CD14-positive monocyte (primary cell): Measurements from ENCODE around the gene GKAP1. TPM values are rescaled to one million over a fixed set of nuclear protein-coding genes. Genes with fewer than 3 reads are reported as not detected.
"Not testable (repeated sequence)": the region's sequence is repeated elsewhere in the genome, so short reads cannot be mapped to it uniquely, and the experiment has no call there.

Experiments used
- DNase-seq, 3 donors: peaks; one replicate each; pipeline ENCODE4 v3.0.0-alpha.2; 2011 to 2022
- H2AFZ ChIP-seq: 2 replicates; pipeline ENCODE4 v1.6.0; 2012; ENCODE audit warnings: mild to moderate bottlenecking, low read depth, low read length, inconsistent platforms; ENCODE audit not compliant: insufficient read depth, poor library complexity, severe bottlenecking
- H3K27ac ChIP-seq, 2 donors: 1 replicate in 1 of 2; 2 replicates in 1 of 2; pipeline ENCODE4 v1.5.1; 2012 to 2013; ENCODE audit warnings: low read length in 2 of 2, control low read depth in 1 of 2, inconsistent platforms in 1 of 2, low read depth in 1 of 2, mild to moderate bottlenecking in 1 of 2
- H3K27me3 ChIP-seq, 2 donors: one replicate each; pipeline versions ENCODE4 v1.6.0 to v1.6.1; 2011 to 2013; ENCODE audit warnings: low read length in 2 of 2; ENCODE audit not compliant: control insufficient read depth in 2 of 2, insufficient read depth in 2 of 2
- H3K36me3 ChIP-seq, 2 donors: replicated peaks in 1 of 2; 1 replicate in 1 of 2; 2 replicates in 1 of 2; pipeline versions ENCODE4 v1.5.1 to v1.6.1; 2012 to 2013; ENCODE audit warnings: low read length in 2 of 2, control low read depth in 1 of 2, inconsistent platforms in 1 of 2, mild to moderate bottlenecking in 1 of 2; ENCODE audit not compliant: insufficient read depth in 2 of 2, control insufficient read depth in 1 of 2
- H3K4me1 ChIP-seq, 2 donors: 1 replicate in 1 of 2; 2 replicates in 1 of 2; pipeline versions ENCODE4 v1.5.1 to v1.6.1; 2012 to 2013; ENCODE audit warnings: low read length in 2 of 2, control low read depth in 1 of 2, inconsistent platforms in 1 of 2, mild to moderate bottlenecking in 1 of 2, moderate library complexity in 1 of 2; ENCODE audit not compliant: insufficient read depth in 2 of 2, control insufficient read depth in 1 of 2
- H3K4me2 ChIP-seq: replicated peaks from 2 replicates; pipeline ENCODE3; 2012; ENCODE audit warnings: low read length, moderate library complexity, mild to moderate bottlenecking; ENCODE audit not compliant: poor library complexity, severe bottlenecking; ENCODE audit errors: extremely low read depth
- H3K4me3 ChIP-seq, 3 experiments: fragments of 200-600 bp in 1 of 3; sonication (generic) in 1 of 3; replicated peaks in 1 of 3; 1 replicate in 2 of 3; 2 replicates in 1 of 3; pipeline ENCODE4 v1.5.1; 2011 to 2013; ENCODE audit warnings: low read length in 3 of 3, mild to moderate bottlenecking in 3 of 3, control low read depth in 2 of 3, low read depth in 2 of 3, inconsistent platforms in 1 of 3, moderate library complexity in 1 of 3
- H3K79me2 ChIP-seq: 2 replicates; pipeline ENCODE4 v1.6.0; 2012; ENCODE audit warnings: mild to moderate bottlenecking, control low read depth, inconsistent platforms, low read length, moderate library complexity; ENCODE audit not compliant: insufficient read depth
- H3K9ac ChIP-seq: 2 replicates; pipeline ENCODE4 v1.6.0; 2017; ENCODE audit warnings: low read length, mild to moderate bottlenecking; ENCODE audit not compliant: insufficient read depth, poor library complexity, severe bottlenecking
- H3K9me3 ChIP-seq, 2 donors: replicated peaks in 1 of 2; 1 replicate in 1 of 2; 2 replicates in 1 of 2; pipeline versions ENCODE4 v1.5.1 to v1.6.1; 2012 to 2013; ENCODE audit warnings: low read length in 2 of 2, control low read depth in 1 of 2; ENCODE audit not compliant: control insufficient read depth in 1 of 2, insufficient read depth in 1 of 2
- H4K20me1 ChIP-seq: 2 replicates; pipeline ENCODE4 v1.6.0; 2012; ENCODE audit warnings: mild to moderate bottlenecking, low read length, control low read depth, moderate library complexity; ENCODE audit not compliant: insufficient read depth
- H3K27ac Mint-ChIP-seq, 7 donors: one replicate each; pipeline ENCODE4 v1.8.0; 2020; ENCODE audit warnings: mild to moderate bottlenecking in 7 of 7, mixed read lengths in 7 of 7, moderate library complexity in 6 of 7, inconsistent platforms in 2 of 7
- H3K27me3 Mint-ChIP-seq, 3 donors: one replicate each; pipeline ENCODE4 v1.8.0; 2021 to 2022; ENCODE audit warnings: low read depth in 3 of 3, mild to moderate bottlenecking in 3 of 3, mixed read lengths in 3 of 3, moderate library complexity in 3 of 3, inconsistent platforms in 1 of 3
- H3K36me3 Mint-ChIP-seq, 2 donors: one replicate each; pipeline ENCODE4 v1.8.0; 2020; ENCODE audit warnings: mixed read lengths in 2 of 2, inconsistent platforms in 1 of 2, mild to moderate bottlenecking in 1 of 2
- H3K4me1 Mint-ChIP-seq: one replicate; pipeline ENCODE4 v1.8.0; 2020; ENCODE audit warnings: mild to moderate bottlenecking, mixed read lengths
- H3K4me3 Mint-ChIP-seq, 2 donors: one replicate each; pipeline ENCODE4 v1.8.0; 2020; ENCODE audit warnings: mild to moderate bottlenecking in 2 of 2, mixed read lengths in 2 of 2, moderate library complexity in 1 of 2
- H3K9me3 Mint-ChIP-seq, 7 donors: one replicate each; pipeline ENCODE4 v1.8.0; 2020 to 2022; ENCODE audit warnings: mixed read lengths in 7 of 7, mild to moderate bottlenecking in 6 of 7, moderate library complexity in 6 of 7, inconsistent platforms in 2 of 7
- WGBS: methylation state at CpG from one replicate; pipeline ENCODE4 v1.1.5; 2013; ENCODE audit warnings: missing lambda C conversion rate; ENCODE audit not compliant: insufficient coverage; 5-methylcytosine and 5-hydroxymethylcytosine counted together
- intact Hi-C, 2 donors: fragments of 100-400 bp; cut with micrococcal nuclease; formaldehyde crosslinking; loops; one replicate each; pipeline versions ENCODE4 v1.15.0 to v1.15.1; 2023
- polyA plus RNA-seq, 3 donors: library from polyadenylated mRNA; depleted of rRNA in 1 of 3; unstranded in 2 of 3; stranded (reverse) in 1 of 3; fragments of 300-500 nt in 2 of 3; fragments of >200 nt in 1 of 3; fragmentation: Illumina TruSeq in 2 of 3; gene quantifications; 1 replicate in 2 of 3; 2 replicates in 1 of 3; pipeline ENCODE4 v1.2.3, GENCODE V29; 2012 to 2021
- TF ChIP-seq, protein P1 (sequence below): fragments of 200-600 bp; IDR thresholded peaks from one replicate; pipeline ENCODE4 v1.8.0; 2022; ENCODE audit warnings: antibody characterized with exemption, mild to moderate bottlenecking

Gene GKAP1
- polyA plus RNA-seq, 3 donors: 0.71 to 1.5 (median 1.4) TPM

- H3K9me3 ChIP-seq, H3K79me2 ChIP-seq, H3K4me2 ChIP-seq, DNase-seq, H3K27me3 Mint-ChIP-seq, H2AFZ ChIP-seq, H3K9ac ChIP-seq, H3K9me3 Mint-ChIP-seq, H3K27ac Mint-ChIP-seq, H3K4me1 Mint-ChIP-seq, H3K27me3 ChIP-seq, intact Hi-C loops, H3K4me1 ChIP-seq, H4K20me1 ChIP-seq, H3K4me3 Mint-ChIP-seq, H3K4me3 ChIP-seq, H3K27ac ChIP-seq, H3K36me3 Mint-ChIP-seq, H3K36me3 ChIP-seq: not testable (repeated sequence)
- TF ChIP-seq, protein P1, sequence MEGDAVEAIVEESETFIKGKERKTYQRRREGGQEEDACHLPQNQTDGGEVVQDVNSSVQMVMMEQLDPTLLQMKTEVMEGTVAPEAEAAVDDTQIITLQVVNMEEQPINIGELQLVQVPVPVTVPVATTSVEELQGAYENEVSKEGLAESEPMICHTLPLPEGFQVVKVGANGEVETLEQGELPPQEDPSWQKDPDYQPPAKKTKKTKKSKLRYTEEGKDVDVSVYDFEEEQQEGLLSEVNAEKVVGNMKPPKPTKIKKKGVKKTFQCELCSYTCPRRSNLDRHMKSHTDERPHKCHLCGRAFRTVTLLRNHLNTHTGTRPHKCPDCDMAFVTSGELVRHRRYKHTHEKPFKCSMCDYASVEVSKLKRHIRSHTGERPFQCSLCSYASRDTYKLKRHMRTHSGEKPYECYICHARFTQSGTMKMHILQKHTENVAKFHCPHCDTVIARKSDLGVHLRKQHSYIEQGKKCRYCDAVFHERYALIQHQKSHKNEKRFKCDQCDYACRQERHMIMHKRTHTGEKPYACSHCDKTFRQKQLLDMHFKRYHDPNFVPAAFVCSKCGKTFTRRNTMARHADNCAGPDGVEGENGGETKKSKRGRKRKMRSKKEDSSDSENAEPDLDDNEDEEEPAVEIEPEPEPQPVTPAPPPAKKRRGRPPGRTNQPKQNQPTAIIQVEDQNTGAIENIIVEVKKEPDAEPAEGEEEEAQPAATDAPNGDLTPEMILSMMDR: peak; percentile 24
- WGBS: no CpG with 5 or more reads among the region's 7 CpGs
Observed at GRCh38 chr9:83837070-83837643, 19.6 kb upstream of the GKAP1 start.

- H3K27ac ChIP-seq, DNase-seq, H4K20me1 ChIP-seq, intact Hi-C loops, H2AFZ ChIP-seq, H3K27me3 ChIP-seq, H3K9me3 ChIP-seq, H3K36me3 Mint-ChIP-seq, H3K36me3 ChIP-seq, H3K4me2 ChIP-seq, H3K4me1 Mint-ChIP-seq, H3K9me3 Mint-ChIP-seq, H3K4me1 ChIP-seq, H3K4me3 ChIP-seq, H3K4me3 Mint-ChIP-seq, H3K79me2 ChIP-seq, H3K27me3 Mint-ChIP-seq, H3K27ac Mint-ChIP-seq, H3K9ac ChIP-seq: not testable (repeated sequence)
- WGBS: no CpG with 5 or more reads among the region's 5 CpGs
Observed at GRCh38 chr9:83830426-83831071, 13.0 kb upstream of the GKAP1 start.

- intact Hi-C loops, H3K9me3 Mint-ChIP-seq, H3K36me3 ChIP-seq, H3K4me3 ChIP-seq, H3K27me3 ChIP-seq, H3K4me2 ChIP-seq, H4K20me1 ChIP-seq, H3K9ac ChIP-seq, H3K79me2 ChIP-seq, H3K27ac Mint-ChIP-seq, H3K36me3 Mint-ChIP-seq, H3K4me1 ChIP-seq, H2AFZ ChIP-seq, H3K27me3 Mint-ChIP-seq, H3K4me1 Mint-ChIP-seq, H3K27ac ChIP-seq, DNase-seq, H3K4me3 Mint-ChIP-seq, H3K9me3 ChIP-seq: not testable (repeated sequence)
- WGBS: 89% methylated on average over 1 of the region's 3 CpGs
Observed at GRCh38 chr9:83824986-83825623, 7.5 kb upstream of the GKAP1 start.

DNA sequence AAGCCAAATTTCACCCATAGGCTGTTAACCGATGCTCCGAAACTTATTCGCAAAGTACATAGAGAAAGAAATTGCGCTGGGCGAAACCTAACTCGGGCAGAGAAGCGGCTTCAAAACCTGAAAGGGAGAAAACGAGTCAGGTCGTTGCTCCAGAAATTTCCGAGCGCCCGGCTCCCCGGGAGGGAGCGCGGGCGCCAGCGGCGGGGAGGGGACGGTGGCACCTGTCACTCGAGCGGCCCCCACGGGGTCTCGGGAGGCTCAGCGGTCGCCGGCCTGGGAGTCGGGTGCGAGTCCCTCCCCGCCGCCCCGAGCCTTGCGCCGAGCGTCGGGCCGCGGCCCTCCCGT is 586 bp downstream of the GKAP1 start:
- H3K9me3 ChIP-seq, H3K36me3 Mint-ChIP-seq, H3K27me3 ChIP-seq, H3K27ac Mint-ChIP-seq, H3K4me1 Mint-ChIP-seq, H3K27me3 Mint-ChIP-seq, H3K36me3 ChIP-seq, H3K79me2 ChIP-seq, DNase-seq, H3K9me3 Mint-ChIP-seq, H3K27ac ChIP-seq, H4K20me1 ChIP-seq: not testable (repeated sequence)
- Histone ChIP-seq H3K4me1 (peaks cover 6 to 14% of the 10 kb centered on the region in 2 donors), H3K4me3 (peak overlapping the region; percentile 47 to 76 (median 56)), H3K4me2 (peak overlapping the region; percentile 57), H3K9ac (peak overlapping the region; percentile 67), H2AFZ (peak overlapping the region; percentile 74)
- intact Hi-C loops: loop anchor here in 1 of 2 donors (10.0 kb wide), 1 partner anchor 108 kb away; the partner anchor contains the start of gene KIF27
- peak overlapping the region; percentile 80 to 85 for H3K4me3 Mint-ChIP-seq
- WGBS: under 1% methylated on average over 35 of the region's 38 CpGs
